IMR-90 (cell line): ENCODE results near the gene SMIM14.

ENCODE experiments used
- CTCF ChIP-seq: conservative IDR thresholded peaks from 2 replicates; pipeline ENCODE4 v1.5.1; 2012; ENCODE audit warnings: mild to moderate bottlenecking, low read depth, low read length, improper control_type of control experiment
- FOS ChIP-seq: fragments of 150-350 bp; IDR thresholded peaks from 2 replicates; pipeline ENCODE4 v1.6.1; 2016; ENCODE audit warnings: low read depth, low read length
- POLR2A ChIP-seq: IDR thresholded peaks from 2 replicates; pipeline ENCODE4 v1.6.1; 2012; ENCODE audit warnings: mild to moderate bottlenecking, low read depth, low read length
- RAD21 ChIP-seq: IDR thresholded peaks from 2 replicates; pipeline ENCODE4 v1.6.1; 2012; ENCODE audit warnings: low read length, improper control_type of control experiment
- RCOR1 ChIP-seq: IDR thresholded peaks from 2 replicates; pipeline ENCODE4 v1.6.1; 2012; ENCODE audit warnings: mild to moderate bottlenecking, low read length, improper control_type of control experiment; ENCODE audit not compliant: insufficient replicate concordance

- no peak for TF ChIP-seq CTCF
- no peak for TF ChIP-seq POLR2A
- no peak for TF ChIP-seq FOS
- TF ChIP-seq RAD21: no peak
- no peak for TF ChIP-seq RCOR1
Observed at GRCh38 chr4:39617534-39617933, 21.1 kb downstream of the SMIM14 start.
